Muscle of back (tissue), 11 donors: ENCODE results near the gene NRARP. TPM values are rescaled to one million over a fixed set of nuclear protein-coding genes. Genes with fewer than 3 reads are reported as not detected.

Experiments used
- DNase-seq, 3 donors: peaks; one replicate each; pipeline versions ENCODE4 v3.0.0 to v3.0.0-alpha.2; 2013
- polyA plus RNA-seq, 10 donors: library from polyadenylated mRNA; unstranded; fragments of 120-200 nt; gene quantifications; one replicate each; pipeline ENCODE4 v1.2.1, GENCODE V29; 2013; ENCODE audit not compliant: insufficient read length in 10 of 10

Gene NRARP
- polyA plus RNA-seq, 10 donors = 2.9 to 7.5 (median 4.8) TPM

- DNase-seq = no peak
These were observed 36.4 kb downstream of the NRARP start for GRCh38 chr9:137265496-137266161.

GRCh38 chr9:137264067-137264466 is 38.0 kb downstream of the NRARP start:
- no peak for DNase-seq

- DNase-seq = no peak
These were observed 38.6 kb downstream of the NRARP start for GRCh38 chr9:137263506-137263905.

GRCh38 chr9:137262909-137263285 is 39.2 kb downstream of the NRARP start:
- DNase-seq = no peak

- peak in 1 of 3 donors; percentile 49 for DNase-seq
These were observed 39.7 kb downstream of the NRARP start for GRCh38 chr9:137262173-137262908.

- no peak for DNase-seq
These were observed 45.2 kb downstream of the NRARP start for GRCh38 chr9:137256856-137257255.

GRCh38 chr9:137256362-137256761 is 45.7 kb downstream of the NRARP start:
- DNase-seq = no peak

GRCh38 chr9:137255448-137256114 is 46.5 kb downstream of the NRARP start:
- peak in 1 of 3 donors; percentile 54 for DNase-seq

- peak; percentile 89 to 96 (median 95) for DNase-seq
These were observed 47.2 kb downstream of the NRARP start, which contains the start of gene NELFB for GRCh38 chr9:137254624-137255447. Gene NELFB, plus strand, starts transcription at chr9:137255327.

- no peak for DNase-seq
These were observed 48.1 kb downstream of the NRARP start for GRCh38 chr9:137253717-137254623.

- DNase-seq = no peak
These were observed 49.2 kb downstream of the NRARP start for GRCh38 chr9:137252555-137253506.

GRCh38 chr9:137251490-137252268 is 50.4 kb downstream of the NRARP start:
- no peak for DNase-seq

GRCh38 chr9:137251194-137251461 is 50.9 kb downstream of the NRARP start, which contains the start of gene STPG3:
Gene STPG3, plus strand, starts transcription at chr9:137251286. Its CDS starts 1 bp downstream, at chr9:137251287.
- no peak for DNase-seq

- no peak for DNase-seq
These were observed 51.5 kb downstream of the NRARP start for GRCh38 chr9:137250329-137251193.
